GM19043 (cell line): ENCODE results near the gene GNAO1.

Source experiments
- ATAC-seq: cut with Tn5 transposase; IDR thresholded peaks from one replicate; pipeline ENCODE4 v1.9.1; 2021; ENCODE audit warnings: low read depth; ENCODE audit not compliant: unreplicated experiment

Gene GNAO1

DNA sequence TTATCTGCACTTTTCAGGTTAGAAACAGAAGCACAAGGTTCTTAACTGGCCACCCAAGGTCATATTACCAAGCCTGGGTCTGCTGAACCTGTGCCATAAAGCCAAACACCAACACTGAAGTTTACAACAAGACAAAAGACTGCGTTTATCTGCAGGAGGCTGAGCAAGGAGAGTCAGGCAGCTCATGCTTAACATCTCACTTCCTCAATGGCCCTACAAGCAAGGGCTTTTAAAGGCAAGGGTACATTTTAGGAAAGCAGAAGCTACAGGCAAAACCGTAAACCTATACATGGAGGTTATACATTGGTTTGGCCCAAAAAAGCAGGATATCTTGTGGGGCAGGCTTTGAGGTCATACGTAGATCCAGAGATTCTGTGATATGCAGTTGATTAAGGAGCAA lies 91.2 kb downstream of the GNAO1 start:
- ATAC-seq, result no peak

DNA sequence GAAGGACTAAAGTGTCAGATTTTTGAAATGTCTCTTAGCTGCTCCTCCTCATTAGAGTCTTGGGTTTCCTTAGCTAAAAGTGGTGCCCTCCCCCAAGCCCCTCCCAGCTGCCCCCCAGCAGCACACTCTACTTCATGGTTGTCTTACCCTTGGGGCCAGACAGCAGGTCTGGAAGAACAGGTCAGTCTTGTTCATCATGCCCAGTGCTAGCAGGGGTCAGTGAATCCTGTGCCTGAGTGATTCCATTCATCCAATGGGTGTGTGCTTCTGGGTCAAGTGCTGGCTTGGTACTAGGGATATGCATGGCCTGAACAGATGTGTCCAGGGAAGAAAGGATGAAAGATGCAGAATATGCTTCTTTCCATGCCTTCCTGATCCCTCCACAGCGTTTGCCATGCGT lies 93.2 kb downstream of the GNAO1 start:
- no peak for ATAC-seq

DNA sequence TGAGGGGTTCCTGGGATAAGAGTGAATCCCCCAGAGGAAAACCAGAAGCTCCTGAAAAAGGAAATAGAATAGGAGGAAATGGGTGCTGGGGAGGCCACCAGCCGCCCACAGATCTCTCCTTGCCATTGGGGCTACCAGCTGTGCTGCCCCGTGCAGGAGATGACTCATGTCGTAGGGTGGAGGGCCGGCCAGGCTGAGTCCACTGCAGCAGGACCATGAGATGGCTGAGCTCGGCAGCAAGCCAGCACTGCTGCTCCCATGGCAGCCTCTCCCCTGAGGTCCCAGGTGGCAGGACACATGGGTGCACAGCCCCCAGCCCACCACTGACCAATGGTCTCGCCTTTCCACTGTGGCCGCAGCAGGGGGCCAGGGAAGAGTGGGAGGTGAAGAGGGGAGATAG lies 95.5 kb downstream of the GNAO1 start:
- no peak for ATAC-seq

DNA sequence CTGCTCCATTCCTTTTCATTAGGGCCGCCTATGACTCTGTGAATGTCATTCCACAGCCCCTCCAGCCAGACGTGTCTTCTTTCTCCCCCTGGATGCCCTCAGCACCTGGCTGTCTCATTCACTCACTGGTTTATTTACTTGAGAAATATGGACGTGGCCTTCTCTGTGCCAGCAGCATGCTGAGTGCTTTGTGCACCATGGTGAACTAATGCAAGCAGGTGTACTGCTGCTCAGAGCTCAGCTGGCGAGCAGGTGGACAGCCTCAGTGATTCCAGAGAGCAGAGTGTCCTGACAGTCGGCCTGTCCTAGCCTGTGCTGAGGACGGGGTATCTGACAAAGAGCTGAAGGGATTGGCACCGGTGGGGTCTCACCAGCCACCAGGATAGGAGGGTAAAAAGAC lies 96.7 kb downstream of the GNAO1 start:
- ATAC-seq, result no peak

DNA sequence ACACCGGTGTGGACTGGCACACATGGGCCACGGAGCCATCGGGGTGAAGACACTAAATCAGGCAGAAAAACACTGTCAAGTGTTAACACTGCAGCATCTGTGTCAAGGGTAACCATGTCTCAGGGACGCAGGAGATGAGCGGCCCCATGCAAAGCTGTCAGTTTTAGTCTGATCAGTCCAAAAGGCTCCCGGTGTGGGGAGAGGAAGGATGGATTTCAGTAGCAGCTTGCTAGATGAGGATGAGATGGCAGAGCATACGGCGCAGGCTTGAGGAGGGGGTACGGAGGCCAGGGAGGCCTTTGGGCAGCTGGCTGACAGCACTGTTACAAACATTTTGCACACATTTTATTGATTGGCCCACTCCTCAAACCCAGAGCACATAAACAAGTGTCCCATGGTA lies 98.1 kb downstream of the GNAO1 start:
- ATAC-seq, result no peak

DNA sequence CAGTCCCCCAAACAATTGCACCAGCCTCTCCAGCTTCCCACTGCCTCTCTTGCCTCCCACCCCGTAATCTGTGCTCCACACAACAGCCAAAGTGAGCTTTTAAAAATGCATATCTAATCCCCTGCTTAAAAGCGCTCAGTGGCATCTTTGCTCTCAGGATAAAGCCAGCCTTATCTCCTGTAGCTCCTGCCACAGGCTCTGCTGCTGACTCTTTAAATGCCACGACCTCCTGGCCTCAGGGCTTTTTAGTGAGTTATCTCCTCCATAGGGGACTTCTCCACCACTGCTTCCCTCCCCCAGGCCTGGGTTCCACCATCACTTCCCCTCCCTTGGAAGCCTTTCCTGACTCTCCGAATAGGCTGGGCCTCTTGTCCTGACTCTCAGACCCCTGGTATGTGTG lies 98.6 kb downstream of the GNAO1 start:
- ATAC-seq, result no peak

DNA sequence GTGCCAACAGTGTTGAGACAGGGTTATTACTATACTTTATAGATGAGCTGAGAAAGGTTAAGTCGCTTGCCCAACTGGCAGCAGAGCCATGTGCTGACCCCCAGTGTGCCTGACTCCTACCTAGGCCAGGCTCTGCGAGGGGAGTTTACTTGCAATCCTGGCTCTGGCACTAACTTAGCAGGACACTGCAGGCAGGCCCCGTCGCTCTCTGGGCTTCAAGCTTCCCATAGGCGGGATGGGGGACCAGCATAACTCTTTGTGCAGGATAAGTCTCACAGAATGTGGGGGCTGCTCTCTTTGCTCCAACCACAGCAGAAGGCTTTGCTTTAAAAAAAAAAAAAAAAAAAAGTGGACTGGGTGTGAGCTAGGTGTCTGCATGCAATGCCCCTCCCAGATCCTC lies 102.7 kb downstream of the GNAO1 start:
- no peak for ATAC-seq

DNA sequence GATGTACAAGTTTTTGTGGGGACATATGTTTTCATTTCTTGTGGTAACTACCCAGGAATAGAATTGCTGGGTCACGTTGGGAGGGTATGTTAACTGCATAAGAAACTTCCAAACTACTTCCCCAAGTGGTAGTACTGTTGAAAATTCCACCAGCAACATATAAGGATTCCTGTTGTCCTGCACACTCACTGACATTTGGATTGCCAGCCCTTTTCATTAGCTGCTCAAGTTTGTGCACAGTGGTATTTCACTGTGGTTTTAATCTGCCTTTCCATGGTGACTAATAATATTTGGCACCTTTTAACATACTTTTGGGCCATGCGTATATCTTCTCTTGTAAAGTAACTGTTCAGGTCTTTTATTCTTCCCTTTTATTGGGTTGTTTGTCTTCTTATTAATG lies 103.3 kb downstream of the GNAO1 start:
- no peak for ATAC-seq

DNA sequence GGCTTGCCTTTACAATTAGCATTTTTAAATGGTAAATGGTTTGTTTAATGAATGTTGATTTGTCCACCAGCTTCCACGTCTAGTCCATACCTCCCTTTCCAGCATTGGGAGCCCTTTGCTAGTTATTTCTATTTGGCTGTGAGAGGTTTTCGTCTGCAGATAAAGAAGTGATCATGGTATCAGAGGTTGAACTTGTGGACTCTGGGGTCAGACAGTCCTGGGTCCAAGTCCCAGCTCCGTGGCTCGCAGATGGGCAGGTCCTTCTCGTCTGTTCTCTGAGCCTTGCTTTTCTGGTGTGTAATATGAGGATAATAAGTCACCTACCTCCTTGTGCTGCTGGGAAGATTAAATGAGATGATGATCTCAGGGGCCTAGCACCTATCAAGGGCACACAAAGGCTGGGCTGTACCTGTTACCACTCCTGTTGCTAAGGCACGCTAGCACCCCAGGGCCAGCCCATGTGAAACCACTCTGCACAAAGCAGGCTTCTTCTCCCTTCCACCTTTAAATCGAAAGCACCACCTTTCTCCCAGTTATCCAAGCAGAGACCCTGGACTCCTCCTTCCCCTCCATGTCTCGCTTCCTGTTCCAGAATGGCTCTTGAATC lies 103.9 kb downstream of the GNAO1 start:
- no peak for ATAC-seq

DNA sequence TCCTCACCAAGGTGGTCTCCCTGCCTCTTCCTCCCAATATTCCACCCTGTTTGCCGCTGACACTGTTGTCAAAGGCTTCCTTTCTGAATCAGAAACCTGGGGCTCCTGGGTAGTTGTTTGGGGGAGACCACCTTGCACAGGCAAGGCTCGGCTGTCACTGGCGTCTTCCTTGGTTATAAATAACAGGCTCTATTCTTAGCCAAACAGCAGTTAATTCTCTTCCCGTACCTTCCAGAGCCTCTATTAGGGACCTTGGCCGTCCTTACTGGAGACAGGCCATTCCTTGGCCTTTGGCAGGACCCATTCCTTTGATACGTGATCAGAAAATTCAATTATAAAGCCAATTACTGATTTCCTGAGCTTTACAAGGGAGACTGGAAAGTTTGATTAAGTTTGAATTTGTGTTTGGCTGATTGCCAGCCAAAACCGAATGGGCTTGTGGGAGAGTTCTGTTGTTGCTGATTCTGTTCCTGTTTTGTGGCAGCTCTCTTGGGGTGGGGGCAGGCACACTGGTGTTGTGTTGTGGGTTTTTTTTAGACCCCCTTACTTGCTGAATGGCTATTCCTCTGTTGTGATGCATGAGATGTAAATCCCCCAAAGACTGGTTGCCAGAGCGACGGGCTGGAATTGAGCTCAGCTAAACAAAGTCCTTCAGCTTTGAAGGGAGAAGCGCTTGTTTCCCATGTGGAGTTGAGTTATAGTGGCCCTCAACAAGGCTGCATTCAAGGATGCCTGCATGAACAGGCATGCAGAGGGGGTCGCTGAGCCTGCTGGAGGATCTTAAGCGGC lies 104.6 kb downstream of the GNAO1 start:
- no peak for ATAC-seq

DNA sequence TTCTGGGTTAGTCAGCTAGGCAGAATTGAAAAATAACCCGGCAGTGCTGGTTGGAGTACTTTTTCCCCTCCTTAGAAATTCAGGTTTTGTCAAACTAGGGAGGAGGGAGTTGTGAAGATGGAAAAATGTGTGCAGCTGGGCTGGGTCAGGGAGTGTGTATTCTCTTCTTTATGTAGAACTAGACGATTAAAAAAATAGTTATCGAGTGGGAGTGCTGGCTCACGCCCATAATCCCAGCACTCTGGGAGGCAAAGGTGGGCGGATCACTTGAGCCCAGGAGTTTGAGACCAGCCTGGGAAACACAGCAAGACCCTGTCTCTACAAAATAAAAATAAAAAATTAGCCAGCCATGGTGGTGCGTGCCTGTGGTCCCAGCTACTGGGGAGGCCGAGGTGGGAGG lies 106.4 kb downstream of the GNAO1 start:
- ATAC-seq, result no peak

DNA sequence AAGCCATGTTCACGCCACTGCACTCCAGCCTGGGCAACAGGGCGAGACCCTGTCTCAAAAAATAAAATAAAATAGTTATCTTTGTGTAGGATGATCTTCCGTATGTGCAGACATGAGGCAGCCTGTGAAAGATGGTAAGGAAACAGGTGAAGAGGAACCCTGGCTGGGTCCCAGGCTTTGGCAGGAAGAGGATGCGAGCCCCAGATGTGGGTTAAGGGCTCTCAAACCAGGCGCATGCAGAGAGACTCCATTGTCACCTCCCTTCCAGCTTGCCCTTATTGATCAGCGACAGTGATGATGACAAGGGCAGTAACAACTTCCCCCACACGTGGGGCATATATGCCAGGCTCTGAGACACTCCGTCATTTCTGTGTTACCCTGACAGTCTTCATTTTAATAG lies 106.8 kb downstream of the GNAO1 start:
- no peak for ATAC-seq

DNA sequence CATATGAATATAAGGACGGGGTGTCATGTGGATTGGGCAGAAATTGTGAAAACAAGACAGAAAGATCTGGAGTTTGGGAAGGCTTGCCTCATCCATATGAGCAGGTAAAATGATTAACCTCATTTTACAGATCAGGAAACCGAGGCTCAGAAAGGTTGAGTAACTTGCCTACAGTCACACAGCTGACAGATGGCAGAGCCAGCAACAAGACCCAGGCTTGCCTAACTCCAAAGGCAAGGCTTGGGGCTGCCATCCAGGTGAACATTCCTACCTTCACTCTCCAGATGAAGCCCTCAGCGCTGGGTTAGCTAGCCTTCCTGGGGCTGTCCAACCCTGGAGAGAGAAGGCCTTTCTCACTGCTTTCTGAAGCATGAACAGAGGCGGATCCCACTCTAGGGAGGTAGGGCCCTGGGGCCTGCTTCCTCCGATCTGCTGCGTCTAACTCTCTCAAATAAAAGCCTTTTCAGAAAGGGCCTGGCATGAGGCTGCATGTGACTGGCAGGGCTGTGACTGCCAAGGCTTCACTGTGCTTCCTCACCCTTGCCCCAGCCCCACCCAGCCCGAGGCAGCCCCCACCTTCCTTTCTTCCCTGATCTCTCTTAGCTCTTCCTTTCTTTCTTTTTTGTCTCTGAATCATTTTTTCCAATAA lies 107.8 kb downstream of the GNAO1 start:
- ATAC-seq, result no peak

DNA sequence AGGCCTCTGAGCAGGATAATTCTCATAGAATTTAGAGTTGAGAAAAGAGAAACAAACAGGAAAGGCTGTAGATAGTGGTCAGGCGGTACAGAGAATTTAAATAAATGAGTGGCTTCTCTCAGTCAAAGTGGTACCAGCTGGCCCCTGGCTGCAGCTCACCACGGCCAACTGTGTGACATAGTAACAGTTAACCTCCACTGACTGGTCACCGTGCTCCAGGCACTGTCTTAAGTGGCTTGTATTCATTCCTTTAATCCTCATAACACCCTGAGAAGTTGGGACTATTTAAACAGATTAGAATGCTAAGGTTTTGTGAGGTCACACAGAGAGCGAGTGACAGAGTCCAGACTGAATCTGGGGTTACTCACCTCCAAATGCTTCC lies 108.9 kb downstream of the GNAO1 start:
- no peak for ATAC-seq

DNA sequence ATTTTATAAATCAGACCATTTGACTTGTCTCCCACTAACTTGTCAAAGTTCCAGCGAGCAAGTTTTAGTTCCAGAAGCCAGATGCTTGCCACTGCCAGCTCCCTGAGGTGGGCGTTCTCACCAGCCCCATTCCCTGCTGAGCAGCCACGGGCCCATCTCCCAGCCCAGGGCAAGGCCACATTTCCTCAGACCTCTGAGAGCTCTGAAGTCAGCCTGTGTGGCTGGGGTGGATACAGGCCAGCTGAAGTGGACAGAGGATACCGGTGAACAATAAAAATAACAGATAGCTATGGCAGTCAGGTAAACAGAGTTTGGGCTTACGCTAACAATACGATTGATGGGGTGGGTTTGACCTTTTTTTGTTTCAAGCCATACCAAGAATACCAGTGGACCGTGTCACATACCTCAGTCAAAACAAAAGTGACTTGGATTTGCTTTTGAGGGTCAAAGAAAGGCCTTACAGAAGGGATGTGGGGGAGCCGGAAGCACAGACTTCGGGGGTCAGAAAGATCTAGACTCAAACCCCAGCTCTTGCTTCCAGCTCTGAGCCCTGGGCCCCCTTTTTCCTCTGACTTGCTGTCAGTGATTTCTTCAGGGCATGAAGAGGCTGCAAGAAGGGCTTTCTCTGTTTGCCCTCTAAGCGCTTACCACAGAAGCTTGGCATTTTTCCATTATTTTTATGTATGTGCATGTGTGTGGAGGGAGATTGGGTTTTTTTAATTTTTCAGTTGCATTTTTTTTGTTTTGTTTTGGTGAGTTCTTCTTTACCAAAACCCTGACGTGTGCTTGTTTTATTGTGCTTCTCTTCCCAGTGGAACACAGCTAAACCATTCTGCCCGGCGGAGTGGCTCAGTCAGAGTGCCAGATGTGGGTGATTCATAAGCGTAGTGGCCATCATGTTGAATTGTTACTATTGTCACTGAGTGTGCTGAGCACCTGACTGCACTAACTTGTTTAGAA lies 109.9 kb downstream of the GNAO1 start:
- ATAC-seq, result no peak

DNA sequence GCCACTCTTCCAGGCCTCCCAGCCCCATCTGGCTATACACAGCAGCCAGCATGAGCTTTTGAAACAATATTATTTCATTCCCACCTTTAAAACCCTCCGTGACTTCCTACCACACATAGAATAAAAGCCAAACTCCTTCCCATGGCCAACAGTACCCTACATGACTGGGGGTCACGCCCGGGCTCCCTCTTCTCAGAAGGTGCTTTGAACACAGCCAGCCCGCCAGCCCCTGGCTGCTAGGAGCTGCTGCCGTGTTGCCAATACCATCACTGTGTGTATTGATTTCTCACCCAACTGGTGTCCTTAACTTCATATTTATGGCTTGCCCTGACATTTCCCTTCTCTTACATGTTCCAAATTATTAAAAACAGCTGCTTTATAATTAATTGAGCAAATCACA lies 111.2 kb downstream of the GNAO1 start:
- no peak for ATAC-seq

DNA sequence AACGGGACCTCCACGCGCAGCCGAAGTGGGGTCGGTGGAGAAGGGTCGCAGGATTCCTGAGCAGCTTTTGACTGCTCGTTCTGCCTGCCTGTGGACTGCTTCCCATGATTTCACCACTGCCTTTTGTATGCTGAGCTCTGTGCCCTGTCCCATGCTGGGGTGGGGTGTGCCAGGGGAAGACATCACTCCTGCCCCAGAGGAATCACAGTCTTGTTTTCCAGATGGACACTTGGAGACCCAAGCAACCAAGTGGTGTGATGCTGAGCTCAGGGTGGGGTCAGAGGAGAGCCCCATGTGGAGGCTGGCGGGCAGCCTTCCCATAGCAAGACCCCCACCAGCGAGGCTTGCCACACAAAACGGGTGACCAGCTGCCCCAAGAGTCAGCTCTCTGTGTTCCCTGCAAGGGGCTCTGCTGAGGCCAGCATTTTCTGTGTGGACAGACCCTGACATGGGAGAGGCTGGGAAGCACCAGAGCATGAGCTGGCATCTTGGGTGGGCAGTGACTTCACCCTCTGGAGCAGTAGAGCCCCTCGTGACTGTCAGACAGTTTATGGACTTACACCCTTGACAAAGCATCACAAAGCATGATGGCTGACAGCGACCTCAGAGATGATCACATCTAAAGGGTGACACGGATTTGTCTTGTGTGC lies 111.9 kb downstream of the GNAO1 start:
- ATAC-seq, result no peak

DNA sequence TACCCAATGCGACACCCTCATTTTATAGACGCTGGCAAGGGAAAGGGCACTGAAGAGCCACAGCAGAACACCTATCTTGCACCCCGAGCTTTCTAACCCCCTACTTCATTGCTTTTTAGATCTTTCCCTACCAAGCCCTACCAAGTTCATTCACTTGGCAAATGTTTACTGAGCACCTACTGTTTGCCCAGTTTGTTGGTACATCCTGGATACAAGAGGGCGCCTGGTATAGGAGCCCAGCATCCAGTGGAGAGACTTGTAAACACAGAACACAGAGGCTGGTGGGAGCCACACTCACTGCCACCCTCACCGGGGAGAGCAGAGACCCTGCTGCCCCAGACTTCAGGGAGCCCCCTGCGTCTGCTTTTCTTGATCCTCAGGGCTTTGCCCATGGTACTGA lies 112.6 kb downstream of the GNAO1 start:
- no peak for ATAC-seq

DNA sequence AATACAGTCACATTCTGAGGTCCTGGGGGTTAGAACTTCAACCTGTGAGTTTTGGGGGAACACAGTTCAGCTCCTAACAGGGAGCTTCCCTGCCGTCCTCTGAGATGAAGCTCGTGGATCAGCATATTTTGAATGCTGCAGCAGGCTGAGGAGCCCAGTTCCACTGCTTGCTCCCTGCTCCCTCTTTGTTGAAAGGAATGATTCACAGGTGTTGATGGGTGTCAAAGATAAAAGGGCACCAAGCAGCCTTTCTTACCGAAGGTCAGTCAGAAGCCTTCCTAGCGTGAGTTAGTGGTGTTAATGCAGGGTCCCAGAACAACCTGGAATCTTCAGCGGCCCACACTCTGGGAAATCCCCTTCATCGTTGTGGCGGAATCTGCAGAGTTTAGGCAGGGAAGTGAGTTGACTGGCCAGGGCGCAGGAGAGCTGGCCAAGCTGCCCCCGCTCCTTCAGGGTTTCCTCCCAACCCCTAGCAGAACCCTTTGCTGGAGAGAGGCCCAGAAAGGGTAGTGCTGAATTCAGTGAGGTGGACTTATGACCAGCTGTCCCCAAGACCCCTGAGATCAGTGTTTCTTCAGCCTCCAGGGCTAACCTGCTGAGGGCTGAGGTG lies 114.8 kb downstream of the GNAO1 start:
- ATAC-seq, result no peak
